IMR-90 (cell line): ENCODE data around the gene DRAP1. TPM values are rescaled to one million over a fixed set of nuclear protein-coding genes. Genes with fewer than 3 reads are reported as not detected.

Experiments
- ATAC-seq: fragments of 200-7000 bp; cut with Tn5 transposase; 2 replicates; pipeline ENCODE4 v1.9.1; 2020; ENCODE audit warnings: low read depth, mild to moderate bottlenecking, moderate library complexity
- BruUV-seq: library from RNA; stranded (reverse); fragments of 400-500 nt; replicated peaks from 2 replicates; lab custom pipeline; 2021; lab: Mats Ljungman, UMichigan
- CTCF ChIA-PET: fragments of 300-600 bp; formaldehyde crosslinking; extraction: SDS; loops from one replicate; lab custom pipeline; 2021; ENCODE audit warnings: antibody characterized with exemption; lab: Yijun Ruan, JAX
- POLR2A ChIA-PET: fragments of 300-600 bp; sonication (Branson Sonifier 250); formaldehyde crosslinking; loops from one replicate; lab custom pipeline; 2022; ENCODE audit warnings: antibody characterized with exemption; ENCODE audit not compliant: unreplicated experiment; lab: Charles Lee
- DNase-seq: peaks from one replicate; pipeline ENCODE4 v3.0.0; 2013
- H2AFZ ChIP-seq: replicated peaks from 2 replicates; pipeline ENCODE3; 2013; ENCODE audit warnings: low read length, mild to moderate bottlenecking; ENCODE audit not compliant: poor library complexity
- H2AK5ac ChIP-seq: 2 replicates; pipeline ENCODE4 v1.6.1; 2013; ENCODE audit warnings: low read depth, low read length, inconsistent platforms
- H2AK9ac ChIP-seq: replicated peaks from 2 replicates; pipeline ENCODE3; 2013; ENCODE audit warnings: mild to moderate bottlenecking, low read depth, low read length, moderate library complexity; ENCODE audit not compliant: poor library complexity
- H2BK120ac ChIP-seq: 2 replicates; pipeline ENCODE4 v1.6.1; 2013; ENCODE audit warnings: low read depth, low read length, inconsistent platforms
- H2BK15ac ChIP-seq: 3 replicates; pipeline ENCODE4 v1.6.1; 2013; ENCODE audit warnings: low read depth, low read length, inconsistent platforms
- H2BK20ac ChIP-seq: 2 replicates; pipeline ENCODE4 v1.6.1; 2013; ENCODE audit warnings: low read depth, mild to moderate bottlenecking, inconsistent platforms, low read length, moderate library complexity
- H2BK5ac ChIP-seq: 2 replicates; pipeline ENCODE4 v1.6.1; 2013; ENCODE audit warnings: mild to moderate bottlenecking, low read depth, low read length, inconsistent platforms; ENCODE audit not compliant: poor library complexity, severe bottlenecking
- H3K14ac ChIP-seq: replicated peaks from 2 replicates; pipeline ENCODE4 v1.6.1; 2013; ENCODE audit warnings: low read depth, low read length, inconsistent platforms
- H3K18ac ChIP-seq: 2 replicates; pipeline ENCODE4 v1.6.1; 2013; ENCODE audit warnings: low read depth, low read length, control low read depth
- H3K23ac ChIP-seq: 2 replicates; pipeline ENCODE4 v1.6.1; 2013; ENCODE audit warnings: low read depth, low read length, inconsistent platforms
- H3K27ac ChIP-seq: 2 replicates; pipeline ENCODE4 v1.5.1; 2013; ENCODE audit warnings: mild to moderate bottlenecking, control low read depth, low read length; ENCODE audit not compliant: insufficient read depth
- H3K27me3 ChIP-seq: 2 replicates; pipeline ENCODE4 v1.6.1; 2013; ENCODE audit warnings: low read length; ENCODE audit not compliant: control insufficient read depth, insufficient read depth
- H3K36me3 ChIP-seq: 2 replicates; pipeline ENCODE4 v1.6.1; 2013; ENCODE audit warnings: low read length, mixed read lengths; ENCODE audit not compliant: control insufficient read depth, insufficient read depth
- H3K4ac ChIP-seq: 2 replicates; pipeline ENCODE4 v1.6.1; 2013; ENCODE audit warnings: low read depth, low read length, inconsistent platforms
- H3K4me1 ChIP-seq: 2 replicates; pipeline ENCODE4 v1.6.1; 2013; ENCODE audit warnings: low read length, mixed read lengths; ENCODE audit not compliant: control insufficient read depth, insufficient read depth
- H3K4me2 ChIP-seq: 2 replicates; pipeline ENCODE4 v1.6.1; 2013; ENCODE audit warnings: low read depth, mild to moderate bottlenecking, control low read depth, low read length, moderate library complexity
- H3K4me3 ChIP-seq: 2 replicates; pipeline ENCODE4 v1.5.1; 2013; ENCODE audit warnings: low read depth, mild to moderate bottlenecking, control low read depth, low read length, moderate library complexity; ENCODE audit not compliant: insufficient read depth
- H3K56ac ChIP-seq: 2 replicates; pipeline ENCODE4 v1.6.1; 2013; ENCODE audit warnings: low read length, inconsistent platforms; ENCODE audit not compliant: insufficient read depth; ENCODE audit errors: extremely low read depth
- H3K79me1 ChIP-seq, 2 experiments: 2 replicates each; pipeline ENCODE4 v1.6.1; 2013; ENCODE audit warnings: low read length in 2 of 2, inconsistent platforms in 1 of 2, low read depth in 1 of 2
- H3K9ac ChIP-seq: 2 replicates; pipeline ENCODE4 v1.6.1; 2013; ENCODE audit warnings: low read depth, low read length, control low read depth
- H3K9me1 ChIP-seq: 2 replicates; pipeline ENCODE4 v1.6.1; 2013; ENCODE audit warnings: low read length, inconsistent platforms; ENCODE audit not compliant: insufficient read depth
- H3K9me3 ChIP-seq: 2 replicates; pipeline ENCODE4 v1.6.1; 2013; ENCODE audit warnings: low read length; ENCODE audit not compliant: control insufficient read depth, insufficient read depth
- H4K20me1 ChIP-seq: 2 replicates; pipeline ENCODE4 v1.6.1; 2013; ENCODE audit warnings: low read length, inconsistent platforms; ENCODE audit not compliant: insufficient read depth
- H4K5ac ChIP-seq: 2 replicates; pipeline ENCODE4 v1.6.1; 2013; ENCODE audit warnings: mild to moderate bottlenecking, low read depth, low read length, control low read depth
- H4K8ac ChIP-seq, 2 experiments: 2 replicates each; pipeline ENCODE4 v1.6.1; 2013; ENCODE audit warnings: low read depth in 2 of 2, low read length in 2 of 2, control low read depth in 1 of 2, inconsistent platforms in 1 of 2
- H4K91ac ChIP-seq: 2 replicates; pipeline ENCODE4 v1.6.1; 2013; ENCODE audit warnings: low read depth, low read length, inconsistent platforms; ENCODE audit not compliant: insufficient read depth
- BHLHE40 ChIP-seq: fragments of 150-350 bp; IDR thresholded peaks from 2 replicates; pipeline ENCODE4 v1.6.1; 2016; ENCODE audit warnings: mild to moderate bottlenecking, low read depth, low read length
- CEBPB ChIP-seq: IDR thresholded peaks from 2 replicates; pipeline ENCODE4 v1.6.1; 2012; ENCODE audit warnings: low read depth, low read length, improper control_type of control experiment
- CHD1 ChIP-seq: IDR thresholded peaks from 2 replicates; pipeline ENCODE4 v1.6.1; 2012; ENCODE audit warnings: low read depth, low read length, improper control_type of control experiment
- FOS ChIP-seq: fragments of 150-350 bp; IDR thresholded peaks from 2 replicates; pipeline ENCODE4 v1.6.1; 2016; ENCODE audit warnings: low read depth, low read length
- MAFK ChIP-seq: IDR thresholded peaks from 2 replicates; pipeline ENCODE4 v1.6.1; 2012; ENCODE audit warnings: low read depth, low read length, improper control_type of control experiment
- MAZ ChIP-seq: IDR thresholded peaks from 2 replicates; pipeline ENCODE4 v1.6.1; 2012; ENCODE audit warnings: low read depth, mild to moderate bottlenecking, low read length, improper control_type of control experiment, moderate library complexity, borderline replicate concordance
- MXI1 ChIP-seq: IDR thresholded peaks from 2 replicates; pipeline ENCODE4 v1.6.1; 2012; ENCODE audit warnings: low read depth, mild to moderate bottlenecking, low read length, moderate library complexity, borderline replicate concordance
- NFE2L2 ChIP-seq: fragments of 150-350 bp; IDR thresholded peaks from 2 replicates; pipeline ENCODE4 v1.6.1; 2016; ENCODE audit warnings: low read depth, mild to moderate bottlenecking, low read length
- POLR2A ChIP-seq: IDR thresholded peaks from 2 replicates; pipeline ENCODE4 v1.6.1; 2012; ENCODE audit warnings: mild to moderate bottlenecking, low read depth, low read length
- RAD21 ChIP-seq: IDR thresholded peaks from 2 replicates; pipeline ENCODE4 v1.6.1; 2012; ENCODE audit warnings: low read length, improper control_type of control experiment
- RCOR1 ChIP-seq: IDR thresholded peaks from 2 replicates; pipeline ENCODE4 v1.6.1; 2012; ENCODE audit warnings: mild to moderate bottlenecking, low read length, improper control_type of control experiment; ENCODE audit not compliant: insufficient replicate concordance
- RFX5 ChIP-seq: IDR thresholded peaks from 2 replicates; pipeline ENCODE4 v1.8.0; 2012; ENCODE audit warnings: low read depth, mild to moderate bottlenecking, low read length, moderate library complexity
- SMC3 ChIP-seq: fragments of 150-350 bp; IDR thresholded peaks from 2 replicates; pipeline ENCODE4 v1.6.1; 2016; ENCODE audit warnings: low read depth, mild to moderate bottlenecking, antibody characterized with exemption, low read length, moderate library complexity
- WGBS, 2 experiments: methylation state at CpG; one replicate each; pipeline versions ENCODE4 v1.1.5 to v1.1.7; 2013; ENCODE audit warnings: missing lambda C conversion rate in 2 of 2; ENCODE audit not compliant: insufficient read length in 1 of 2; ENCODE audit errors: extremely low coverage in 2 of 2; 5-methylcytosine and 5-hydroxymethylcytosine counted together
- dilution Hi-C: fragments of 300-500 bp; cut with HindIII; formaldehyde crosslinking; loops from one replicate; pipeline ENCODE4 v1.14.3; 2018; ENCODE audit warnings: low sequenced_read_pairs; ENCODE audit not compliant: unreplicated experiment
- in situ Hi-C: fragments of 300-500 bp; cut with MboI; formaldehyde crosslinking; loops from 3 replicates; pipeline ENCODE4 v1.14.3; 2019; ENCODE audit warnings: low sequenced_read_pairs, inconsistent platforms, mixed read lengths
- intact Hi-C: fragments of 100-400 bp; cut with micrococcal nuclease; formaldehyde crosslinking; loops from 2 replicates; pipeline ENCODE4 v1.10.0; 2022
- polyA plus RNA-seq, 3 experiments: library from polyadenylated mRNA; depleted of rRNA; stranded (reverse); fragments of >200 nt; gene quantifications; 2 replicates each; pipeline ENCODE4 v1.2.3, GENCODE V29; 2012; ENCODE audit warnings: low replicate concordance in 1 of 3
- total RNA-seq: library from RNA; depleted of rRNA; stranded (reverse); fragments of >200 nt; gene quantifications from 2 replicates; pipeline ENCODE4 v1.2.3, GENCODE V29; 2012
- TF ChIP-seq, protein P1 (sequence below): fragments of 150-350 bp; IDR thresholded peaks from 2 replicates; pipeline ENCODE4 v1.6.1; 2017; ENCODE audit warnings: mild to moderate bottlenecking, antibody characterized with exemption, low read length, low read depth
- TF ChIP-seq, protein P2 (sequence below): conservative IDR thresholded peaks from 2 replicates; pipeline ENCODE4 v1.5.1; 2012; ENCODE audit warnings: mild to moderate bottlenecking, low read depth, low read length, improper control_type of control experiment

Gene DRAP1
- total and polyA plus RNA-seq, 2 of the 4 experiments (the other 2 are of a cell fraction) = 237 to 344 TPM

DNA sequence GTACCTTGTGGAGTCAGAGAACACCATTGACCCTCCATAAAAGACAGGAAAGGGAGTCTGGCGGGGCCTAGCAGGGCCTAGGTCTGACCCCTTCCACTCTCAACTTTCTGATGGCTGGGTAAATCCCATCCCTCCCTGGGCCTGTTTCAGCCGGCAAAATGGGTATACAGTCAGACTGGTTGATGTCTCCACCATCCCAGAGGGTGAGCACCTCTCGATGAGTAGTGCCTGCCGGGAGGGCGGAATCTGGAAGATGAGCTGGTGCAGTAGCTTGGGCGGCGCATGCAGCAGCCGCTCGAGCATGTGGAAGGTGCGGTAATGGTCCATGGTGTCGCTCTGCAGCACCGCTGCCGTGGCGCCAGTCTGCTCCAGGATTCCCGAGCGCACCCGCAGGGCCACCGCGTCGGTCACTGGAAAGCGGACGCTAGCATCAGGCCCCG lies 31.5 kb upstream of the DRAP1 start:
- Histone ChIP-seq H3K36me3 (peaks cover 44% of the 10 kb centered on the region), H3K4ac (peak overlapping the region; percentile 98), H3K27ac (peak overlapping the region; percentile 85), H4K91ac (peak overlapping the region; percentile 49), H3K18ac (no peak overlapping the region), H3K9me3 (no peaks in the 10 kb centered on the region), H2BK20ac (no peak overlapping the region), H3K79me1 (peaks cover 9 to 71% of the 10 kb centered on the region in 2 experiments), H4K5ac (peak overlapping the region; percentile 3; the same call in 1 of the 2 replicates), H3K9me1 (no peaks in the 10 kb centered on the region), H3K14ac (peak overlapping the region; percentile 99), H2AK5ac (peak overlapping the region; percentile 90), H2BK15ac (no peak overlapping the region; the same call in 2 of the 3 replicates), H2BK5ac (peak overlapping the region; percentile 27), H4K20me1 (peaks cover 44% of the 10 kb centered on the region), H2BK120ac (peak overlapping the region; percentile 11), H2AK9ac (peak overlapping the region; percentile 98), H3K4me1 (peaks cover 13% of the 10 kb centered on the region), H3K56ac (0 out of 2 replicates have a peak overlapping the region, but pooled peaks have one; percentile 4), H4K8ac (peak overlapping the region; percentile 74 to 98; a peak in 3 of 4 replicates), H3K4me2 (peak overlapping the region; percentile 91), H3K4me3 (peak overlapping the region; percentile 81), H3K23ac (peak overlapping the region; percentile 99), H3K9ac (peak overlapping the region; percentile 78), H2AFZ (peak overlapping the region; percentile 99), H3K27me3 (no peaks in the 10 kb centered on the region)
- CTCF ChIA-PET = interaction anchor here (0.7 to 2.1 kb wide), 16 partner anchors 9 to 176 kb away, joined by 3 to 8 read pairs (median 4); partner anchors contain the start of genes EFEMP2, FOSL1, KAT5 and MUS81
- ATAC-seq (no peak; the same call in 1 of the 2 replicates), DNase-seq (peak; percentile 63)
- dilution Hi-C loops (no loop called here), intact Hi-C loops (loop anchor here (1.0 to 2.0 kb wide), 4 partner anchors 30 to 102 kb away; partner anchors contain the start of gene SART1), in situ Hi-C loops (no loop called here)
- WGBS, 2 experiments = 0% methylated on average over 7 of the region's 23 CpGs; no CpG with 5 or more reads in 1 of the 2 experiments
- TSS peak; percentile 4 for BruUV-seq
- POLR2A ChIA-PET = interaction anchor here (0.5 to 4.4 kb wide), 8 partner anchors 9 to 1109 kb away, joined by 3 to 20 read pairs (median 6); partner anchors contain the start of genes FOSL1 and SF1
- no peak for TF ChIP-seq MAFK
- TF ChIP-seq, protein P1, sequence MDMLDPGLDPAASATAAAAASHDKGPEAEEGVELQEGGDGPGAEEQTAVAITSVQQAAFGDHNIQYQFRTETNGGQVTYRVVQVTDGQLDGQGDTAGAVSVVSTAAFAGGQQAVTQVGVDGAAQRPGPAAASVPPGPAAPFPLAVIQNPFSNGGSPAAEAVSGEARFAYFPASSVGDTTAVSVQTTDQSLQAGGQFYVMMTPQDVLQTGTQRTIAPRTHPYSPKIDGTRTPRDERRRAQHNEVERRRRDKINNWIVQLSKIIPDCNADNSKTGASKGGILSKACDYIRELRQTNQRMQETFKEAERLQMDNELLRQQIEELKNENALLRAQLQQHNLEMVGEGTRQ = no peak
- TF ChIP-seq MXI1 = peak; percentile 71; the same call in 1 of the 2 replicates
- TF ChIP-seq RAD21 = no peak
- no peak for TF ChIP-seq RCOR1
- TF ChIP-seq POLR2A = no peak
- TF ChIP-seq FOS = no peak
- TF ChIP-seq SMC3 = no peak
- TF ChIP-seq, protein P2, sequence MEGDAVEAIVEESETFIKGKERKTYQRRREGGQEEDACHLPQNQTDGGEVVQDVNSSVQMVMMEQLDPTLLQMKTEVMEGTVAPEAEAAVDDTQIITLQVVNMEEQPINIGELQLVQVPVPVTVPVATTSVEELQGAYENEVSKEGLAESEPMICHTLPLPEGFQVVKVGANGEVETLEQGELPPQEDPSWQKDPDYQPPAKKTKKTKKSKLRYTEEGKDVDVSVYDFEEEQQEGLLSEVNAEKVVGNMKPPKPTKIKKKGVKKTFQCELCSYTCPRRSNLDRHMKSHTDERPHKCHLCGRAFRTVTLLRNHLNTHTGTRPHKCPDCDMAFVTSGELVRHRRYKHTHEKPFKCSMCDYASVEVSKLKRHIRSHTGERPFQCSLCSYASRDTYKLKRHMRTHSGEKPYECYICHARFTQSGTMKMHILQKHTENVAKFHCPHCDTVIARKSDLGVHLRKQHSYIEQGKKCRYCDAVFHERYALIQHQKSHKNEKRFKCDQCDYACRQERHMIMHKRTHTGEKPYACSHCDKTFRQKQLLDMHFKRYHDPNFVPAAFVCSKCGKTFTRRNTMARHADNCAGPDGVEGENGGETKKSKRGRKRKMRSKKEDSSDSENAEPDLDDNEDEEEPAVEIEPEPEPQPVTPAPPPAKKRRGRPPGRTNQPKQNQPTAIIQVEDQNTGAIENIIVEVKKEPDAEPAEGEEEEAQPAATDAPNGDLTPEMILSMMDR = no peak
- no peak for TF ChIP-seq CEBPB
- no peak for TF ChIP-seq BHLHE40
- TF ChIP-seq RFX5 = 0 out of 2 replicates have a peak, but pooled peaks have one; percentile 10
- no peak for TF ChIP-seq CHD1
- TF ChIP-seq NFE2L2 = no peak
- TF ChIP-seq MAZ = no peak
